Esophagus muscularis mucosa (tissue), 4 donors: ENCODE data around the gene CILP2. TPM values are rescaled to one million over a fixed set of nuclear protein-coding genes. Genes with fewer than 3 reads are reported as not detected.

Experiments used
- DNase-seq: peaks from one replicate; pipeline ENCODE4 v3.0.0-alpha.2; 2017; ENCODE audit errors: extremely low spot score
- H3K27ac ChIP-seq, 4 donors: fragments of 200-600 bp; sonication (generic); replicated peaks in 1 of 4; 1 replicate in 3 of 4; 2 replicates in 1 of 4; pipeline ENCODE4 v1.5.1; 2016 to 2019; ENCODE audit warnings: mild to moderate bottlenecking in 1 of 4
- H3K27me3 ChIP-seq, 4 donors: fragments of 200-600 bp; sonication (generic); one replicate each; pipeline versions ENCODE4 v1.5.1 to v1.6.0; 2016 to 2019
- H3K36me3 ChIP-seq, 4 donors: fragments of 200-600 bp; sonication (generic); one replicate each; pipeline ENCODE4 v1.5.1; 2016 to 2019
- H3K4me1 ChIP-seq, 4 donors: fragments of 200-600 bp; sonication (generic); one replicate each; pipeline ENCODE4 v1.5.1; 2016 to 2019
- H3K4me3 ChIP-seq, 4 donors: fragments of 200-600 bp; sonication (generic); 1 replicate in 2 of 4; 2 replicates in 2 of 4; pipeline ENCODE4 v1.5.1; 2016 to 2019; ENCODE audit warnings: mild to moderate bottlenecking in 4 of 4, moderate library complexity in 1 of 4
- H3K9me3 ChIP-seq, 4 donors: fragments of 200-600 bp; sonication (generic); 1 replicate in 3 of 4; 2 replicates in 1 of 4; pipeline ENCODE4 v1.5.1; 2016 to 2019
- EP300 ChIP-seq: sonication (generic); formaldehyde crosslinking; IDR thresholded peaks from one replicate; pipeline ENCODE4 v1.6.1; 2017; ENCODE audit warnings: antibody characterized with exemption
- POLR2A ChIP-seq: fragments of 450-650 bp; IDR thresholded peaks from one replicate; pipeline ENCODE4 v1.6.1; 2017; ENCODE audit warnings: antibody characterized with exemption, moderate library complexity, mild to moderate bottlenecking, low read depth
- POLR2AphosphoS5 ChIP-seq, 2 donors: sonication (generic); formaldehyde crosslinking; IDR thresholded peaks; one replicate each; pipeline ENCODE4 v1.6.1; 2017; ENCODE audit warnings: antibody characterized with exemption in 2 of 2
- WGBS: methylation state at CpG from one replicate; pipeline ENCODE4 v1.1.5; 2018; 5-methylcytosine and 5-hydroxymethylcytosine counted together
- intact Hi-C: fragments of 100-400 bp; cut with DNase I; formaldehyde crosslinking; loops from one replicate; pipeline ENCODE4 v1.15.1; 2023
- total RNA-seq, 4 donors: library from RNA; depleted of rRNA; stranded (reverse); fragments of >200 nt; gene quantifications; one replicate each; pipeline versions ENCODE4 v1.1.0 to v1.2.1, GENCODE V29; 2016
- TF ChIP-seq, protein P1 (sequence below), 3 experiments: fragments of 200-600 bp in 2 of 3; fragments of 450-650 bp in 1 of 3; sonication (generic) in 2 of 3; IDR thresholded peaks; one replicate each; pipeline ENCODE4 v1.5.1; 2017 to 2019; ENCODE audit warnings: antibody characterized with exemption in 3 of 3, mild to moderate bottlenecking in 2 of 3, moderate library complexity in 1 of 3

CILP2 gene
- total RNA-seq, 4 donors from 2014 or later: 0.13 to 0.52 (median 0.29) TPM

DNA sequence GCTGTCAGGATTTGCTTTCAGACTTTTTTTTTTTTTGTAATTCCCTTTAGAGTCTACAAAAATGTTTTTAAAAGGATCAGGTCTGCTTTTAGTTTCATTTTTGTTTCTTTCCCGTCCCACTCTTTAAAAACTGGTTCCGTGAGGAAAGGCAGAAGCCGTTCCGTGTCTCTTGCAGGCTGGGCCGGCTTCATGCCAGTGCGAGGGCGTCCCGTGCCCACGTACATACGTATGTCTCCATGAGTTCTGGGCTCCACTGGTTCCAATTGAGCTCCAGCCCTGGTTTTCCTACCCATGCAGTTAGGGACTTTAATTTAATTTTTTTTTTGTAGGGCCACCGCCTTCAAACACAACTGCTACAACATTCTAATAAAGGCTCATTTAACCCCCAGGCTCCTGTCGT is 31.5 kb upstream of the CILP2 start:
- no peak overlapping the region for H3K4me3 ChIP-seq
- no peak for DNase-seq
- H3K9me3 ChIP-seq: no peaks in the 10 kb centered on the region
- H3K27me3 ChIP-seq: no peaks in the 10 kb centered on the region
- no peak overlapping the region for H3K27ac ChIP-seq
- intact Hi-C loops: no loop called here
- 85% methylated on average over 12 of the region's 12 CpGs for WGBS
- peaks cover 31 to 65% (median 58%) of the 10 kb centered on the region in 4 donors for H3K36me3 ChIP-seq
- H3K4me1 ChIP-seq: no peaks in the 10 kb centered on the region
- TF ChIP-seq POLR2AphosphoS5 (IDR thresholded peaks at IDR 0.05): no peak
- TF ChIP-seq, protein P1, sequence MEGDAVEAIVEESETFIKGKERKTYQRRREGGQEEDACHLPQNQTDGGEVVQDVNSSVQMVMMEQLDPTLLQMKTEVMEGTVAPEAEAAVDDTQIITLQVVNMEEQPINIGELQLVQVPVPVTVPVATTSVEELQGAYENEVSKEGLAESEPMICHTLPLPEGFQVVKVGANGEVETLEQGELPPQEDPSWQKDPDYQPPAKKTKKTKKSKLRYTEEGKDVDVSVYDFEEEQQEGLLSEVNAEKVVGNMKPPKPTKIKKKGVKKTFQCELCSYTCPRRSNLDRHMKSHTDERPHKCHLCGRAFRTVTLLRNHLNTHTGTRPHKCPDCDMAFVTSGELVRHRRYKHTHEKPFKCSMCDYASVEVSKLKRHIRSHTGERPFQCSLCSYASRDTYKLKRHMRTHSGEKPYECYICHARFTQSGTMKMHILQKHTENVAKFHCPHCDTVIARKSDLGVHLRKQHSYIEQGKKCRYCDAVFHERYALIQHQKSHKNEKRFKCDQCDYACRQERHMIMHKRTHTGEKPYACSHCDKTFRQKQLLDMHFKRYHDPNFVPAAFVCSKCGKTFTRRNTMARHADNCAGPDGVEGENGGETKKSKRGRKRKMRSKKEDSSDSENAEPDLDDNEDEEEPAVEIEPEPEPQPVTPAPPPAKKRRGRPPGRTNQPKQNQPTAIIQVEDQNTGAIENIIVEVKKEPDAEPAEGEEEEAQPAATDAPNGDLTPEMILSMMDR (IDR thresholded peaks at IDR 0.05): no peak
- no peak for TF ChIP-seq POLR2A
- no peak for TF ChIP-seq EP300

GRCh38 chr19:19507354-19507753 is 30.7 kb upstream of the CILP2 start:
- Histone ChIP-seq H3K4me3 (no peak overlapping the region), H3K36me3 (peaks cover 23 to 57% (median 51%) of the 10 kb centered on the region in 4 donors), H3K27me3 (no peaks in the 10 kb centered on the region), H3K9me3 (no peaks in the 10 kb centered on the region), H3K27ac (no peak overlapping the region), H3K4me1 (no peaks in the 10 kb centered on the region)
- WGBS: 76% methylated on average over 5 of the region's 8 CpGs
- no peak for DNase-seq
- intact Hi-C loops: no loop called here
- TF ChIP-seq POLR2A (no peak), EP300 (no peak), POLR2AphosphoS5 (IDR thresholded peaks at IDR 0.05) (no peak)
- TF ChIP-seq, protein P1 (IDR thresholded peaks at IDR 0.05): no peak

DNA sequence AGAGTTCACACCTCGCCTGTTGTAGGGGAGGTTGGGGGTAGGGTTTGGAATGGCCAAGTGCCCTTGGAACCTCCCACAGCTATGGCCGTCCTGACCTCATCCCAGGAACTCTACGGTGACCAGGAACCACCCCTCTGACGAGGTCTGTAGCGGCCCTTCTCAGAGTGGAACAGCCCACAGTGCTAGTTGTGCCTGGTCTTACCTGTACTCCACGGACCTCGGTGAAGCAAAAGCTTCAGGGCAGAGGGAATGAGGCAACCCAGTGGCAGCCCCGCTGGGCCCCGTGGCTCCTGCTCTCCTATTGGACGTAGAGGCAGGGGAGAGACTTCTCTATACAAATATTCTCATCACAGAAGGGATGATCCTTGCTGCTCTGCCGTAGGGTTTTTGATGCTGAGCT is 29.8 kb upstream of the CILP2 start:
- DNase-seq: no peak
- TF ChIP-seq, protein P1 (IDR thresholded peaks at IDR 0.05): no peak
- no peaks in the 10 kb centered on the region for H3K9me3 ChIP-seq
- H3K4me1 ChIP-seq: no peaks in the 10 kb centered on the region
- H3K36me3 ChIP-seq: peaks cover 18 to 48% (median 42%) of the 10 kb centered on the region in 4 donors
- no peak overlapping the region for H3K4me3 ChIP-seq
- no peak overlapping the region for H3K27ac ChIP-seq
- intact Hi-C loops: no loop called here
- WGBS: 72% methylated on average over 6 of the region's 11 CpGs
- H3K27me3 ChIP-seq: no peaks in the 10 kb centered on the region

- intact Hi-C loops: no loop called here
Observed at GRCh38 chr19:19510432-19510831, 27.6 kb upstream of the CILP2 start.

More at GRCh38 chr19:19510432-19510831, 27.6 kb upstream of the CILP2 start:
- no peak overlapping the region for H3K4me3 ChIP-seq
- H3K9me3 ChIP-seq: peaks cover 0 to 5% (median 3%) of the 10 kb centered on the region in 4 donors
- TF ChIP-seq, protein P1 (IDR thresholded peaks at IDR 0.05): no peak
- TF ChIP-seq POLR2A: no peak
- TF ChIP-seq EP300: no peak
- no peak for TF ChIP-seq POLR2AphosphoS5 (IDR thresholded peaks at IDR 0.05)
- no peak overlapping the region for H3K27ac ChIP-seq
- peaks cover 8 to 17% (median 16%) of the 10 kb centered on the region in 4 donors for H3K4me1 ChIP-seq
- H3K27me3 ChIP-seq: no peaks in the 10 kb centered on the region
- no peak for DNase-seq
- 33% methylated on average over 2 of the region's 6 CpGs for WGBS
- peaks cover 7 to 26% (median 21%) of the 10 kb centered on the region in 4 donors for H3K36me3 ChIP-seq
